Measurements from ENCODE around the gene STK11IP. TPM values are rescaled to one million over a fixed set of nuclear protein-coding genes. Genes with fewer than 3 reads are reported as not detected.

Gene STK11IP
- total RNA-seq, 1 donor: 22.1 TPM

DNA sequence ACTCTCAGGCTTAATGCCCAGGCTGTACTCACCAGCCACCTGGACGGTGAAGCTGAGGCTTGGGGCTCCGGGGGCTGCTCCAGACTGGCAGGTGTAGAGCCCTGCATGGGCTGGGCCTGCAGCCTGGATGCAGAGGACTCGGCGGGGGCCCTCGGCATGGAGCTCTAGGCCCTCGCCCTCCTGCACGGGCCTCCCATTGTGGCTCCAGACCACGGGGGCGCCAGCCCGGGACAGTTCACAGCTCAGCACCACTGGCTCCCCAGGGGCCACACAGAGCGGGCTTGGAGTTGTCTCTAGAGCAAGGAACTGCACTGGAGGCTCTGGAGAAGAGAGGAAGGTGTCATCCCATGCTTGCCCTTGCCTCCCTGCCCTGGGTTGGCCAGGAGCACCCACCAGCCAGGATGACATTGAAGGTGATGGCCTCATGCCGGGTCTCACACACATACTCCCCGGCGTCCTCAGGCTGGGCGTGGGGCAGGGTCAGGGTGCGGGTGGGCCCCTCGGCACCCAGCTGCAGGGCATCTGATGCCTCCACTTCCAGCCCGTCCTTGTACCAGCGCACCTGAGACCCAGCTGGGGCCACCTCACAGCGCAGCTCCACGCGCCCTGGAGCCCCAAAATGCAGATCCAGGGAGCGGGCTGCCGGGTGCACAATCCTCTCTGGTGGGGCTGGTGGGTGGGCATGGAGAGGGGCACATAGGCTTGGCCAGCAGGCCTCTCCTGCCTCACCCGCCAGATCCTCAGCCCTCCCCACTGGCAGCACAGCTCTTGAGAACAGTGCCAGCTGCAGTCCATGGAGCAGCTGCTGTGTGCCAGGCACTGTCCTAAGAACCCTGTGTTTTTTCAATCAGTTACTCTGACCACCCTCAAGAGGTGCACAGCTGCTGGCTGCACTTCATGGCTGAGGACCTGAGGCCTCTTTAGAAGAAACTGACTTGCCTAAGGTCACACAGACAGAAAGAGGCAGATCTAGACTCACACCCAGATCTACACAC, 39.6 kb upstream of the STK11IP start:
- Histone ChIP-seq H3K27me3 (ENCODE audit: insufficient read depth, low read length) (peaks cover 2% of the 10 kb centered on the region), H4K20me1 (ENCODE audit: insufficient read depth, low read length) (peaks cover 2% of the 10 kb centered on the region), H3K36me3 (ENCODE audit: insufficient read depth, low read length) (no peaks in the 10 kb centered on the region), H3K4me1 (ENCODE audit: insufficient read depth, low read length) (peaks cover under 1% of the 10 kb centered on the region), H3K4me2 (ENCODE audit: insufficient read depth, low read length) (no peak overlapping the region), H3K9me3 (ENCODE audit: low read depth, low read length) (no peaks in the 10 kb centered on the region), H3K79me2 (ENCODE audit: insufficient read depth, low read length) (no peaks in the 10 kb centered on the region), H3K4me3 (ENCODE audit: insufficient read depth, low read length) (no peak overlapping the region), H3K27ac (ENCODE audit: low read depth, low read length) (no peak overlapping the region), H2AFZ (ENCODE audit: low read length) (no peak overlapping the region)
- peak; percentile 73 for DNase-seq (ENCODE audit: insufficient read length, low spot score, missing footprints)
- no peak for TF ChIP-seq CTCF (IDR thresholded peaks at IDR 0.05; ENCODE audit: extremely low read depth, low read depth, low read length)

- Histone ChIP-seq H3K9me3 (ENCODE audit: low read depth, low read length) (no peaks in the 10 kb centered on the region), H3K4me3 (ENCODE audit: insufficient read depth, low read length) (no peak overlapping the region), H4K20me1 (ENCODE audit: insufficient read depth, low read length) (no peaks in the 10 kb centered on the region), H3K4me1 (ENCODE audit: insufficient read depth, low read length) (no peaks in the 10 kb centered on the region), H3K27ac (ENCODE audit: low read depth, low read length) (no peak overlapping the region), H3K4me2 (ENCODE audit: insufficient read depth, low read length) (no peak overlapping the region), H3K79me2 (ENCODE audit: insufficient read depth, low read length) (no peaks in the 10 kb centered on the region), H3K27me3 (ENCODE audit: insufficient read depth, low read length) (no peaks in the 10 kb centered on the region), H3K36me3 (ENCODE audit: insufficient read depth, low read length) (no peaks in the 10 kb centered on the region), H2AFZ (ENCODE audit: low read length) (no peak overlapping the region)
- peak; percentile 65 for DNase-seq (ENCODE audit: insufficient read length, low spot score, missing footprints)
- no peak for TF ChIP-seq CTCF (IDR thresholded peaks at IDR 0.05; ENCODE audit: extremely low read depth, low read depth, low read length)
These were observed 38.3 kb upstream of the STK11IP start for GRCh38 chr2:219559156-219559915.

DNA sequence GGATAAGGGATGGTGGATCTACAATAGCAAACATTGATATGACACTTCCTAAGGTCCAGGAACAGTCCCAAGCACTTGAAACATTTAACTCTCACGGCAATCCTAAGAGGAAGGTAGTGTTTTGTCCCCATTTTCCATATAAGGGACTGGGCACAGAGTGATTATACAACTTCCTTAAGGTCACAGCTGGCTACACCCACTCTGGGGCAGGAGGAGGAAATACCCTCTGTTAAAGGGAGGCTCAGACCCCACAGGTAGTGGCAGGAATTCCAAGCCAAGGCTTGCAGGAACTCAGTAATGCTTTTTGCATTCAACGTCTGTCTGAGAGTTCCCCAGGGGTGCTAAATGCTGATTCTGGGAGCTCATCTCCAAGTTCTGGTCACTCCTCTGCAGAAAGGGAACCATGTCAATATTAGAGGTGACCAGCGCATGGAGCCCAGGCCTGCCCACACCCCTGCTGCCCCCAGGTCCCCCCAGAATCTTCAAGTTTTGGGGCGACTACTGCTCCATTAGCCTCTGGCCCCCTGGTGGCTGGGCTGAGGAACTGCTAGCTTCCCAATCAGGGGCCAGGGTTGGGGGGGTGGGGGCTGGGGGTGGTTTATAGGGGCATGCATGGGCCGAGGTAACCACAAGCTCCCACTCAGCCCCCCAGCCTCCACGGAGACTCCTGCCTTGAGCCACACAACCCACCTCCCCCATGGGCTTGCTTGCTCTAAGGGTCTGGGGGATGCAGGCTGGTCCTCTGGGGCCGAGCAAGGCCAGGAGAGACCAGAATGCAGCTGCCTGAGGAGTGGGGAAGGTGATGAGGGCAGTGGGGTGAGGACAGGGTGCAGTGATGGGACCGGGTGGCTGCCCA, 37.4 kb upstream of the STK11IP start:
- no peak overlapping the region for H3K4me3 ChIP-seq (ENCODE audit: insufficient read depth, low read length)
- H2AFZ ChIP-seq (ENCODE audit: low read length): no peak overlapping the region
- no peak overlapping the region for H3K4me2 ChIP-seq (ENCODE audit: insufficient read depth, low read length)

More for the DNA sequence above, 37.4 kb upstream of the STK11IP start:
- peak; percentile 96 for DNase-seq (ENCODE audit: insufficient read length, low spot score, missing footprints)
- TF ChIP-seq CTCF (IDR thresholded peaks at IDR 0.05; ENCODE audit: extremely low read depth, low read depth, low read length): peak; percentile 46
- Histone ChIP-seq H3K4me1 (ENCODE audit: insufficient read depth, low read length) (no peaks in the 10 kb centered on the region), H3K79me2 (ENCODE audit: insufficient read depth, low read length) (no peaks in the 10 kb centered on the region), H3K9me3 (ENCODE audit: low read depth, low read length) (no peaks in the 10 kb centered on the region), H3K27me3 (ENCODE audit: insufficient read depth, low read length) (no peaks in the 10 kb centered on the region), H4K20me1 (ENCODE audit: insufficient read depth, low read length) (peaks cover 2% of the 10 kb centered on the region), H3K36me3 (ENCODE audit: insufficient read depth, low read length) (no peaks in the 10 kb centered on the region), H3K27ac (ENCODE audit: low read depth, low read length) (no peak overlapping the region)
